HepG2 (cell line): ENCODE data around the gene TEF. TPM values are rescaled to one million over a fixed set of nuclear protein-coding genes. Genes with fewer than 3 reads are reported as not detected.

Experiments
- ADNP ChIP-seq: sonication (generic); formaldehyde crosslinking; IDR thresholded peaks from 2 replicates; pipeline ENCODE4 v1.4.0; 2020; ENCODE audit warnings: missing genetic modification reagents
- ATRX ChIP-seq: sonication (generic); formaldehyde crosslinking; IDR thresholded peaks from 2 replicates; pipeline ENCODE4 v1.4.0; 2020; ENCODE audit warnings: missing genetic modification reagents, borderline replicate concordance
- CBX5 ChIP-seq: sonication (generic); formaldehyde crosslinking; IDR thresholded peaks from 2 replicates; pipeline ENCODE4 v1.4.0; 2020; ENCODE audit warnings: missing genetic modification reagents, borderline replicate concordance
- FOXP1 ChIP-seq, 2 experiments: fragments of 450-650 bp in 1 of 2; IDR thresholded peaks; 2 replicates each; pipeline ENCODE4 v1.6.1; 2017 to 2018; ENCODE audit warnings: antibody characterized with exemption in 1 of 2
- HOXA3 ChIP-seq: sonication (generic); formaldehyde crosslinking; IDR thresholded peaks from 2 replicates; pipeline ENCODE4 v1.5.0; 2020; ENCODE audit warnings: missing genetic modification reagents
- RFX3 ChIP-seq: IDR thresholded peaks from 2 replicates; pipeline ENCODE4 v1.6.1; 2016; ENCODE audit warnings: missing biosample characterization, missing genetic modification reagents
- SCMH1 ChIP-seq: sonication (generic); formaldehyde crosslinking; IDR thresholded peaks from 2 replicates; pipeline ENCODE4 v1.9.0; 2021; ENCODE audit warnings: missing genetic modification reagents, mild to moderate bottlenecking, borderline replicate concordance
- SYNCRIP ChIP-seq: fragments of 200-400 bp; formaldehyde crosslinking; IDR thresholded peaks from 2 replicates; pipeline ENCODE4 v1.6.1; 2018; ENCODE audit warnings: mild to moderate bottlenecking, low read depth, low read length; ENCODE audit not compliant: insufficient read depth
- TAF15 ChIP-seq: fragments of 200-400 bp; formaldehyde crosslinking; IDR thresholded peaks from one replicate; pipeline ENCODE4 v1.6.1; 2018; ENCODE audit warnings: mild to moderate bottlenecking, low read depth, low read length; ENCODE audit not compliant: poor library complexity, severe bottlenecking
- ZNF101 ChIP-seq: sonication (generic); formaldehyde crosslinking; IDR thresholded peaks from 2 replicates; pipeline ENCODE4 v1.4.0; 2020; ENCODE audit warnings: mild to moderate bottlenecking, low read depth, missing genetic modification reagents, borderline replicate concordance
- ZNF326 ChIP-seq: sonication (generic); formaldehyde crosslinking; IDR thresholded peaks from 2 replicates; pipeline ENCODE4 v1.4.0; 2020; ENCODE audit warnings: missing genetic modification reagents, borderline replicate concordance
- ZNF335 ChIP-seq: sonication (generic); formaldehyde crosslinking; IDR thresholded peaks from 2 replicates; pipeline ENCODE4 v1.4.0; 2020; ENCODE audit warnings: missing genetic modification reagents
- ZNF629 ChIP-seq: sonication (generic); formaldehyde crosslinking; conservative IDR thresholded peaks from 2 replicates; pipeline ENCODE4 v1.5.0; 2020; ENCODE audit warnings: missing genetic modification reagents
- ZNF737 ChIP-seq: sonication (generic); formaldehyde crosslinking; IDR thresholded peaks from 2 replicates; pipeline ENCODE4 v1.5.0; 2020; ENCODE audit warnings: missing genetic modification reagents, mild to moderate bottlenecking, borderline replicate concordance
- ZNF790 ChIP-seq: sonication (generic); formaldehyde crosslinking; IDR thresholded peaks from 2 replicates; pipeline ENCODE4 v1.8.0; 2022; ENCODE audit warnings: missing genetic modification reagents, mild to moderate bottlenecking, borderline replicate concordance
- polyA plus RNA-seq, 8 experiments: library from polyadenylated mRNA; depleted of rRNA in 3 of 8; stranded (reverse) in 7 of 8; unstranded in 1 of 8; fragments of >200 nt; fragmentation: Illumina TruSeq in 4 of 8; extraction: Trizol in 4 of 8; gene quantifications; 2 replicates each; pipeline versions ENCODE4 v1.2.1 to v1.2.3, GENCODE V29; 2011 to 2016; ENCODE audit warnings: low read depth in 4 of 8, missing spikeins in 1 of 8, mixed read lengths in 1 of 8; ENCODE audit not compliant: insufficient read depth in 1 of 8
- total RNA-seq, 5 experiments: library from RNA; depleted of rRNA; stranded (reverse); fragments of >200 nt; fragmentation: Illumina TruSeq; extraction: Trizol; gene quantifications; 2 replicates each; pipeline ENCODE4 v1.2.3, GENCODE V29; 2016; ENCODE audit warnings: low read depth in 1 of 5
- TF ChIP-seq, protein P1 (sequence below): sonication (generic); formaldehyde crosslinking; IDR thresholded peaks from 2 replicates; pipeline ENCODE4 v1.5.0; 2020; ENCODE audit warnings: mild to moderate bottlenecking, missing genetic modification reagents
- TF ChIP-seq, protein P2 (sequence below): sonication (generic); formaldehyde crosslinking; IDR thresholded peaks from 2 replicates; pipeline ENCODE4 v1.4.0; 2020; ENCODE audit warnings: mild to moderate bottlenecking, missing genetic modification reagents, borderline replicate concordance
- TF ChIP-seq, protein P3 (sequence below): sonication (generic); formaldehyde crosslinking; IDR thresholded peaks from 2 replicates; pipeline ENCODE4 v1.8.1; 2023; ENCODE audit warnings: missing genetic modification reagents, mild to moderate bottlenecking, borderline replicate concordance
- TF ChIP-seq, protein P4 (sequence below): sonication (generic); formaldehyde crosslinking; IDR thresholded peaks from 2 replicates; pipeline ENCODE4 v1.4.0; 2020; ENCODE audit warnings: low read depth, mild to moderate bottlenecking, missing genetic modification reagents
- TF ChIP-seq, protein P5 (sequence below): sonication (generic); formaldehyde crosslinking; IDR thresholded peaks from 2 replicates; pipeline ENCODE4 v1.8.0; 2022; ENCODE audit warnings: mild to moderate bottlenecking, missing genetic modification reagents, moderate library complexity
- TF ChIP-seq, protein P6 (sequence below): sonication (generic); formaldehyde crosslinking; conservative IDR thresholded peaks from 2 replicates; pipeline ENCODE4 v1.4.0; 2020; ENCODE audit warnings: missing genetic modification reagents

TEF gene
- total and polyA plus RNA-seq, 2 of the 13 experiments (the other 11 are each of a cell fraction or from before 2014, with no cell fraction given): 7.6 to 11.2 TPM

DNA sequence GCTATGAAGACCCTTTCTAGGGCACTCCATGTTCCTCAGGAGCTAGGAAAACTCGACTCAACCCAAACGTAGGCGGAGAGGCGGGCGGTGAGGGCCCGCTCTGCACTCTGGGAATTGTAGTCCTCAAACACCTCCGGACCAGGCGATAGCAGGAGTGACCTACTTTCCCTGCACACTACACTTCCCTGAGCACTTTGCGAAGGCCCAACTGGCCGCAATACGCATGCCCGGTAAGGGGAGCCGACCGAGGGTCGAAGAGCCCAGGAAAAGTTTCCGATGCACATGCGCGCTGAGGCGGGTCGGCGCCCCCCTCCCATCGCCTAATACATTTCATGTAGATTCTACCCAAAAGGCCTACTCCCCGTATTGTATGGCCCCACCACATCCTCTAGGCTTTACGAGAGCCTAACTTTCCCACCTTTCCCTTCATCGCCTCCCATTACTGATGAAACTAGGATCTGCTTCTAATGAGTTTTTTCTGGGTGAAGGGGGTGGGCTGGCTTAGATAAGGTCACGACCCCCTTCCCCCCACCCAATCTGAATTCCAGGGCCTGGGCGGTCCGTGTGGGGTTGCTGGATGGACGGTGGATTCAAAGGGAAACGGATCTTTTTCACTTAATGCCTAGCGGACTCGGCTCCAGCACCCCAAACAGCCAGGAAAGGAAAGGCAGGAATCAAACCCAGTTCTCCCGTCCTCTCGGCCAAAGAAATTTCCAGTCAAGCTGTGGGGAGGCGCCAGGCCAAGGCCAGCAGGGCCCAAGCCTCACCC is 62.8 kb downstream of the TEF start (continued):
- TF ChIP-seq ZNF737 (CRISPR knock-in tag) (no peak), SYNCRIP (no peak), SCMH1 (CRISPR knock-in tag) (no peak), ZNF629 (CRISPR knock-in tag) (no peak), HOXA3 (CRISPR knock-in tag) (no peak), TAF15 (no peak), ZNF790 (CRISPR knock-in tag) (no peak), FOXP1 (IDR thresholded peaks at IDR 0.05) (no peak), FOXP1 (CRISPR knock-in tag; IDR thresholded peaks at IDR 0.05) (no peak), ATRX (no peak), ZNF101 (no peak), ZNF335 (peak; percentile 65; the same call in 1 of the 2 replicates), ZNF326 (no peak), RFX3 (no peak), ADNP (no peak), CBX5 (no peak)
- TF ChIP-seq, protein P1, sequence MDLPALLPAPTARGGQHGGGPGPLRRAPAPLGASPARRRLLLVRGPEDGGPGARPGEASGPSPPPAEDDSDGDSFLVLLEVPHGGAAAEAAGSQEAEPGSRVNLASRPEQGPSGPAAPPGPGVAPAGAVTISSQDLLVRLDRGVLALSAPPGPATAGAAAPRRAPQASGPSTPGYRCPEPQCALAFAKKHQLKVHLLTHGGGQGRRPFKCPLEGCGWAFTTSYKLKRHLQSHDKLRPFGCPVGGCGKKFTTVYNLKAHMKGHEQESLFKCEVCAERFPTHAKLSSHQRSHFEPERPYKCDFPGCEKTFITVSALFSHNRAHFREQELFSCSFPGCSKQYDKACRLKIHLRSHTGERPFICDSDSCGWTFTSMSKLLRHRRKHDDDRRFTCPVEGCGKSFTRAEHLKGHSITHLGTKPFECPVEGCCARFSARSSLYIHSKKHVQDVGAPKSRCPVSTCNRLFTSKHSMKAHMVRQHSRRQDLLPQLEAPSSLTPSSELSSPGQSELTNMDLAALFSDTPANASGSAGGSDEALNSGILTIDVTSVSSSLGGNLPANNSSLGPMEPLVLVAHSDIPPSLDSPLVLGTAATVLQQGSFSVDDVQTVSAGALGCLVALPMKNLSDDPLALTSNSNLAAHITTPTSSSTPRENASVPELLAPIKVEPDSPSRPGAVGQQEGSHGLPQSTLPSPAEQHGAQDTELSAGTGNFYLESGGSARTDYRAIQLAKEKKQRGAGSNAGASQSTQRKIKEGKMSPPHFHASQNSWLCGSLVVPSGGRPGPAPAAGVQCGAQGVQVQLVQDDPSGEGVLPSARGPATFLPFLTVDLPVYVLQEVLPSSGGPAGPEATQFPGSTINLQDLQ (CRISPR knock-in tag): no peak
- TF ChIP-seq, protein P2, sequence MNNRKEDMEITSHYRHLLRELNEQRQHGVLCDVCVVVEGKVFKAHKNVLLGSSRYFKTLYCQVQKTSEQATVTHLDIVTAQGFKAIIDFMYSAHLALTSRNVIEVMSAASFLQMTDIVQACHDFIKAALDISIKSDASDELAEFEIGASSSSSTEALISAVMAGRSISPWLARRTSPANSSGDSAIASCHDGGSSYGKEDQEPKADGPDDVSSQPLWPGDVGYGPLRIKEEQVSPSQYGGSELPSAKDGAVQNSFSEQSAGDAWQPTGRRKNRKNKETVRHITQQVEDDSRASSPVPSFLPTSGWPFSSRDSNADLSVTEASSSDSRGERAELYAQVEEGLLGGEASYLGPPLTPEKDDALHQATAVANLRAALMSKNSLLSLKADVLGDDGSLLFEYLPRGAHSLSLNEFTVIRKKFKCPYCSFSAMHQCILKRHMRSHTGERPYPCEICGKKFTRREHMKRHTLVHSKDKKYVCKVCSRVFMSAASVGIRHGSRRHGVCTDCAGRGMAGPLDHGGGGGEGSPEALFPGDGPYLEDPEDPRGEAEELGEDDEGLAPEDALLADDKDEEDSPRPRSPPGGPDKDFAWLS (CRISPR knock-in tag): no peak
- TF ChIP-seq, protein P3, sequence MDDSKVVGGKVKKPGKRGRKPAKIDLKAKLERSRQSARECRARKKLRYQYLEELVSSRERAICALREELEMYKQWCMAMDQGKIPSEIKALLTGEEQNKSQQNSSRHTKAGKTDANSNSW (CRISPR knock-in tag): no peak
- TF ChIP-seq, protein P4, sequence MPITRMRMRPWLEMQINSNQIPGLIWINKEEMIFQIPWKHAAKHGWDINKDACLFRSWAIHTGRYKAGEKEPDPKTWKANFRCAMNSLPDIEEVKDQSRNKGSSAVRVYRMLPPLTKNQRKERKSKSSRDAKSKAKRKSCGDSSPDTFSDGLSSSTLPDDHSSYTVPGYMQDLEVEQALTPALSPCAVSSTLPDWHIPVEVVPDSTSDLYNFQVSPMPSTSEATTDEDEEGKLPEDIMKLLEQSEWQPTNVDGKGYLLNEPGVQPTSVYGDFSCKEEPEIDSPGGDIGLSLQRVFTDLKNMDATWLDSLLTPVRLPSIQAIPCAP: no peak
- TF ChIP-seq, protein P5, sequence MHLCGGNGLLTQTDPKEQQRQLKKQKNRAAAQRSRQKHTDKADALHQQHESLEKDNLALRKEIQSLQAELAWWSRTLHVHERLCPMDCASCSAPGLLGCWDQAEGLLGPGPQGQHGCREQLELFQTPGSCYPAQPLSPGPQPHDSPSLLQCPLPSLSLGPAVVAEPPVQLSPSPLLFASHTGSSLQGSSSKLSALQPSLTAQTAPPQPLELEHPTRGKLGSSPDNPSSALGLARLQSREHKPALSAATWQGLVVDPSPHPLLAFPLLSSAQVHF (CRISPR knock-in tag): no peak
- TF ChIP-seq, protein P6, sequence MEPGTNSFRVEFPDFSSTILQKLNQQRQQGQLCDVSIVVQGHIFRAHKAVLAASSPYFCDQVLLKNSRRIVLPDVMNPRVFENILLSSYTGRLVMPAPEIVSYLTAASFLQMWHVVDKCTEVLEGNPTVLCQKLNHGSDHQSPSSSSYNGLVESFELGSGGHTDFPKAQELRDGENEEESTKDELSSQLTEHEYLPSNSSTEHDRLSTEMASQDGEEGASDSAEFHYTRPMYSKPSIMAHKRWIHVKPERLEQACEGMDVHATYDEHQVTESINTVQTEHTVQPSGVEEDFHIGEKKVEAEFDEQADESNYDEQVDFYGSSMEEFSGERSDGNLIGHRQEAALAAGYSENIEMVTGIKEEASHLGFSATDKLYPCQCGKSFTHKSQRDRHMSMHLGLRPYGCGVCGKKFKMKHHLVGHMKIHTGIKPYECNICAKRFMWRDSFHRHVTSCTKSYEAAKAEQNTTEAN: no peak; the same call in 1 of the 2 replicates
